Pancreas (tissue), 10 donors: ENCODE data around the gene GAS1. TPM values are rescaled to one million over a fixed set of nuclear protein-coding genes. Genes with fewer than 3 reads are reported as not detected.

Experiments
- ATAC-seq, 4 donors: fragments of 200-7000 bp; cut with Tn5 transposase; one replicate each; pipeline versions ENCODE4 v1.8.0 to v1.9.1; 2020; ENCODE audit warnings: mild to moderate bottlenecking in 4 of 4, moderate library complexity in 4 of 4
- DNase-seq, 6 donors: peaks; one replicate each; pipeline ENCODE4 v3.0.0-alpha.2; 2020
- FAIRE-seq: peaks from 2 replicates; lab custom pipeline; 2012; peaks lifted over from hg19 to GRCh38; lab: Jason Lieb, UNC
- H3K27ac ChIP-seq, 4 donors: fragments of 200-600 bp; sonication (generic); 1 replicate in 3 of 4; 2 replicates in 1 of 4; pipeline versions ENCODE4 v1.5.0 to v1.8.0; 2020
- H3K27me3 ChIP-seq, 4 donors: fragments of 200-600 bp; one replicate each; pipeline ENCODE4 v1.8.0; 2021
- H3K36me3 ChIP-seq, 3 donors: fragments of 200-600 bp; sonication (generic) in 1 of 3; one replicate each; pipeline versions ENCODE4 v1.5.0 to v1.8.0; 2020 to 2021
- H3K4me1 ChIP-seq, 3 donors: fragments of 200-600 bp; one replicate each; pipeline ENCODE4 v1.8.0; 2021
- H3K4me3 ChIP-seq, 4 donors: fragments of 200-600 bp; sonication (generic) in 2 of 4; one replicate each; pipeline versions ENCODE4 v1.5.0 to v1.8.0; 2020 to 2021
- H3K9me3 ChIP-seq, 4 donors: fragments of 200-600 bp; one replicate each; pipeline ENCODE4 v1.8.0; 2021
- WGBS, 2 donors: extraction: QIAGEN DNeasy Blood & Tissue Kit; methylation state at CpG; one replicate each; pipeline ENCODE4 v1.1.7; 2013; 5-methylcytosine and 5-hydroxymethylcytosine counted together
- intact Hi-C, 3 donors: fragments of 100-400 bp; cut with DNase I; formaldehyde crosslinking; loops; one replicate each; pipeline versions ENCODE4 v1.11.1 to v1.14.2; 2022
- polyA plus RNA-seq, 2 donors: library from polyadenylated mRNA; stranded (reverse); fragments of 200-250 nt; gene quantifications; one replicate each; pipeline ENCODE4 v1.2.3, GENCODE V29; 2013
- total RNA-seq, 6 donors: library from RNA; stranded (reverse); fragmentation: NEBNext Ultra II Directional in 4 of 6; extraction: Animal tissue kit (Norgen Biotek cat#: 25700) in 4 of 6; gene quantifications; one replicate each; pipeline versions ENCODE4 v1.2.1 to v1.2.4, GENCODE V29; 2021 to 2023
- TF ChIP-seq, protein P1 (sequence below), 4 donors: fragments of 200-600 bp; sonication (generic) in 3 of 4; IDR thresholded peaks; one replicate each; pipeline versions ENCODE4 v1.5.0 to v1.8.0; 2021; ENCODE audit warnings: antibody characterized with exemption in 4 of 4
- donor health status: healthy with polysubstance abuse.
- donor health status: DM: no; HTN: no; CAD: no; lungs with moderate emphysema.
- donor health status: DM: no; HTN: no; CAD: no.
- donor health status: control.
- donor health status: control.
- donor health status: Bipolar disorder and iron deficiency.
- donor health status: DM: yes; HTN: yes; CAD: no.
- donor health status: DM: no; HTN: no; CAD: no.
- donor health status: DM: no; HTN: no; CAD: no.
- donor health status: DM: yes; HTN: yes; CAD: no.

Gene GAS1
- total and polyA plus RNA-seq, 8 donors, result 3.6 to 16.7 (median 7.2) TPM

DNA sequence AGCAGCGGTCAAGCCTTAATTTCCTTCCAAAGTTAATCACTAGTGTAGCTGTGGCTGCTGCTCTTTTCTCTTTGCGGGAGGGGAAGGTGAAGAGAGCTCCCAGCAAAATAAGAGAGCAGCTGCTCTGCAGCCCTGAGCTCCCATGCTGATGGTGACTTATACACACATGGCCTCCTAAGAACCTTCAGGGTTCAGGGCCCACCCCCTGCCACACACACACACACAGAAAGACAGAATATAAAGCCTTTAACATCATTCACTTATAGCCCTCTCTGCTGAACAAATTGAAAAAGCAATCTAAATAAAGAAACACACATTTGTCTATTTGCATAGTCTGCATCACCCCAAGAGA, 43.6 kb downstream of the GAS1 start:
- DNase-seq (no peak), FAIRE-seq (no peak), ATAC-seq (peak in 1 of 4 donors; percentile 43)
- 63 to 64% methylated on average over 2 of the region's 2 CpGs for WGBS, 2 donors
- no peak overlapping the region for H3K27ac ChIP-seq
- H3K4me1 ChIP-seq, result no peaks in the 10 kb centered on the region
- H3K4me3 ChIP-seq, result no peak overlapping the region
- intact Hi-C loops, result no loop called here
- no peaks in the 10 kb centered on the region for H3K9me3 ChIP-seq
- TF ChIP-seq, protein P1, sequence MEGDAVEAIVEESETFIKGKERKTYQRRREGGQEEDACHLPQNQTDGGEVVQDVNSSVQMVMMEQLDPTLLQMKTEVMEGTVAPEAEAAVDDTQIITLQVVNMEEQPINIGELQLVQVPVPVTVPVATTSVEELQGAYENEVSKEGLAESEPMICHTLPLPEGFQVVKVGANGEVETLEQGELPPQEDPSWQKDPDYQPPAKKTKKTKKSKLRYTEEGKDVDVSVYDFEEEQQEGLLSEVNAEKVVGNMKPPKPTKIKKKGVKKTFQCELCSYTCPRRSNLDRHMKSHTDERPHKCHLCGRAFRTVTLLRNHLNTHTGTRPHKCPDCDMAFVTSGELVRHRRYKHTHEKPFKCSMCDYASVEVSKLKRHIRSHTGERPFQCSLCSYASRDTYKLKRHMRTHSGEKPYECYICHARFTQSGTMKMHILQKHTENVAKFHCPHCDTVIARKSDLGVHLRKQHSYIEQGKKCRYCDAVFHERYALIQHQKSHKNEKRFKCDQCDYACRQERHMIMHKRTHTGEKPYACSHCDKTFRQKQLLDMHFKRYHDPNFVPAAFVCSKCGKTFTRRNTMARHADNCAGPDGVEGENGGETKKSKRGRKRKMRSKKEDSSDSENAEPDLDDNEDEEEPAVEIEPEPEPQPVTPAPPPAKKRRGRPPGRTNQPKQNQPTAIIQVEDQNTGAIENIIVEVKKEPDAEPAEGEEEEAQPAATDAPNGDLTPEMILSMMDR (IDR thresholded peaks at IDR 0.05), result no peak
- H3K27me3 ChIP-seq, result no peaks in the 10 kb centered on the region
- H3K36me3 ChIP-seq, result no peaks in the 10 kb centered on the region

DNA sequence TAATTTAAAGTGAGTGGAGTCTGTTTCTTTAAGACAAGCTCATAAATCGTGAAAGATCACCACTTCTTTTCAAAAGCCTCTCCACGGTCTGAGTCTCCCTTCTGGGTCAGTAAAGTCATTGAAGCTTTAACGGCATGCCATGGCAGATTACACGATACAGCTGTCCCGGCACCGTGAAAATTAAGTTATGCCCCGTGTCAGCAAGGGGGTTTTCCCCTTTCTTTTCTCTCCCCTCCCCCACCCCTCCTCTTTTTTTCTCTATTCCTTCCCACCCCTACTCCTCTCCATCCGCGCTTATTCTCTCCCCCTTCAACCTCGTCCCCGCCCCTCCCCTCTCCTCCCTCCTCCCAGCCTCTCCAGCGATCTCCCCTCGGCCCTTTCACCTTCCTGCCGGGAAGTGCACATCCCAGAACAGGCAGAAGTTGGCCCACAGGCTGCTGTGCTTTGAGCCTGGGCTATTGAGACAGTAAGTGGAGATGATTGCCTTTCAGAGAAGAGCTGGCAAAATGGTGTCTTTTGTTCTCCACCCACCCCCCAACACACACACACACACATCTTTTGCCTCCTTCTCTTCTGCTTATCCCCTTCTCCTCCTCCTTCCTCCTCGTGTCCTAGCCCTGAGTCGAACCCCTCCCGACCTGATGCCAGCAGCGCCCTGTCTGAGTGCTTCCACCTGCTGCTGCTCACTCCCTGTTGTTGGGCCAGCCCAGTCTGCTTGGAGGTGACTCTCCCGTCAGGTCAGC, 44.1 kb downstream of the GAS1 start:
- Histone ChIP-seq H3K27me3 (no peaks in the 10 kb centered on the region), H3K9me3 (no peaks in the 10 kb centered on the region), H3K36me3 (no peaks in the 10 kb centered on the region), H3K4me3 (no peak overlapping the region), H3K27ac (no peak overlapping the region), H3K4me1 (no peaks in the 10 kb centered on the region)
- TF ChIP-seq, protein P1 (IDR thresholded peaks at IDR 0.05), result no peak
- intact Hi-C loops, result no loop called here
- peak in 1 of 4 donors; percentile 54 for ATAC-seq
- WGBS, 2 donors, result 28 to 35% methylated on average over 18 to 19 of the region's 19 CpGs
- DNase-seq, result no peak
- FAIRE-seq, result no peak

DNA sequence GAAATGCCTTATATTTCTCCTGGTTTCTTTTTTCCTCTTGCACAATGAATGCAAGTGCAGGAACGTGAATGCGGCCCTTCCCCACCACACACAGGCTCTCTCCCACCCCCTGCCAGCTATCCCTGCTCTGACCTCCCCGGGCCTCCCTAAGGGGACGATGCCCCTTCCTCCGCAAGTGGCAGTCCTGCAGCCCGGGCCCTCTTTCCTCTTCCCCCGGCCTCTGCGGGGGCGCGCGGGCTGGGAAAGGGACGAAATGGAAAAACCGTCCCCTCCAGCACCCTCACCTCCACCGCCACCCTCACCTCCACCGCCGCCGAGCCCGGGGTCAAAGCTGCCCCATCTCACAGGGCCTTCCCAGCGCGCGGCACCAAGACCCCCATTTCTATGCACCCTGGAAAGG, 44.7 kb downstream of the GAS1 start:
- FAIRE-seq, result no peak
- Histone ChIP-seq H3K4me3 (no peak overlapping the region), H3K27ac (no peak overlapping the region), H3K27me3 (no peaks in the 10 kb centered on the region), H3K9me3 (no peaks in the 10 kb centered on the region), H3K36me3 (no peaks in the 10 kb centered on the region), H3K4me1 (no peaks in the 10 kb centered on the region)
- no peak for ATAC-seq
- intact Hi-C loops, result no loop called here
- 59 to 62% methylated on average over 21 of the region's 21 CpGs for WGBS, 2 donors
- TF ChIP-seq, protein P1 (IDR thresholded peaks at IDR 0.05), result no peak
- DNase-seq, result no peak

DNA sequence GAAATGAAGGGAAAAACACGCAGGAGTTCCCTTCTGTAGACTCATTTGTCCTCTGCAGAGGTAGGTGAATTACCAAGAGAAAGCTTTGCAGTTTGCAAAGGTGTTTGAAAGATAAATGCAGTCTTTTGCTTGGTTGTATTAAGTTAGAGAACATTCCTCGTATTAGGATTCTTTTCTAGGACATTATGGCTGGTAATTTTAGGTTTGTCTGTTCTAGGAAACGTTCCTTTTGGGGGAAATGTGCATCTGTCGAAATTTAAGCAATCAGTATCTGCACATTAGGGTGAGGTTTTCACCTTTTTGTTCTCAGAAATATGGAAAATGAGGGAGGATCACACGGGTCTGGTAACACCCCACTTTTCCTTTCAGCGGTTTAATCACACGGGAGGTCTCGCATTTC, 45.1 kb downstream of the GAS1 start:
- H3K4me3 ChIP-seq, result no peak overlapping the region
- DNase-seq, result no peak

DNA sequence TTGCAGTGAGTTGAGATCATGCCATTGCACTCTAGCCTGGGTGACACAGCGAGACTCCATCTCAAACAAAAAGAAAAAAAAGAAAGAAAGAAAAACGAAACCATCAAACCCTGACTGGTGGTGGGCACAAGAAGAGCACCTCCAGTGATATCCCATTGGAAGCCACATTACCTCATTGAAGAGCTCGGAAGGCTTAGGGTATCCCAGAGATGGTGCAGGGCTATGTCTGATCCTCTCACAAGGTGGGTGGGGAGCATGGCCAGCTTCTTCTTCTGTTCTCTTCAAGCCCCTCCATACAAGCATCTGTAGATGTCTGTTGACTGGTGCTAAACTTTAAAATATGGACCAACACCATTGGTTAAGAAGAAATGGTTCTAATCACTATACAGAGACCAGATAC, 45.8 kb downstream of the GAS1 start:
- no peaks in the 10 kb centered on the region for H3K27me3 ChIP-seq
- 84 to 86% methylated on average over 3 of the region's 3 CpGs for WGBS, 2 donors
- intact Hi-C loops, result no loop called here

More for the DNA sequence above, 45.1 kb downstream of the GAS1 start:
- Histone ChIP-seq H3K9me3 (no peaks in the 10 kb centered on the region), H3K27me3 (no peaks in the 10 kb centered on the region), H3K4me1 (no peaks in the 10 kb centered on the region), H3K27ac (no peak overlapping the region), H3K36me3 (no peaks in the 10 kb centered on the region)
- ATAC-seq (no peak), FAIRE-seq (no peak)
- 82 to 86% methylated on average over 8 of the region's 8 CpGs for WGBS, 2 donors
- intact Hi-C loops, result no loop called here
- TF ChIP-seq, protein P1 (IDR thresholded peaks at IDR 0.05), result no peak

More for the DNA sequence above, 45.8 kb downstream of the GAS1 start:
- TF ChIP-seq, protein P1 (IDR thresholded peaks at IDR 0.05), result no peak
- H3K27ac ChIP-seq, result no peak overlapping the region
- no peaks in the 10 kb centered on the region for H3K36me3 ChIP-seq
- FAIRE-seq, result no peak
- H3K4me1 ChIP-seq, result no peaks in the 10 kb centered on the region
- ATAC-seq, result no peak
- H3K4me3 ChIP-seq, result no peak overlapping the region
- no peak for DNase-seq
- no peaks in the 10 kb centered on the region for H3K9me3 ChIP-seq
